ENCODE measurements around the gene PIGK. TPM values are rescaled to one million over a fixed set of nuclear protein-coding genes. Genes with fewer than 3 reads are reported as not detected.
"Not testable (repeated sequence)": the region's sequence is repeated elsewhere in the genome, so short reads cannot be mapped to it uniquely, and the experiment has no call there.

The PIGK gene
- total RNA-seq, 1 donor from 2014 or later, result 36.5 TPM

DNA sequence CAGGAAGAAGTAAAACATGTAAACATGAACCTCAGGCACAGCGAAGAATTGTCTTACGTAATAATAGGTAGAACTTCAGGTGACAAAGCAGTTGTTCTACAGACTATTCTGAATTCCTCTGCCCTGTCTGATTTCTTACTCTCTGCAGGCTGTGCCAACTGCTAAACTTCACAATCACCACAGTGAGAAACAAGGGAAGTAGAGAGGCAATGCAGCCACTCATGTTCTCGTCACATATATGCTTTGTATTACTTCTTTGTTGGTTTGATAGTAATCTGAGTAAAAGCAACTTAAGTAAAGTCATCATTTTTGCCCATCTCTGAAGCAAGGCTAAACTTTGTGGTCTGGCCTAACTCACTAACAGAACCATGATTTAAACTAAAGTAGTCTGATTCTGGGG lies 21.9 kb downstream of the PIGK start:
- DNase-seq (ENCODE audit: low read depth), result no peak

DNA sequence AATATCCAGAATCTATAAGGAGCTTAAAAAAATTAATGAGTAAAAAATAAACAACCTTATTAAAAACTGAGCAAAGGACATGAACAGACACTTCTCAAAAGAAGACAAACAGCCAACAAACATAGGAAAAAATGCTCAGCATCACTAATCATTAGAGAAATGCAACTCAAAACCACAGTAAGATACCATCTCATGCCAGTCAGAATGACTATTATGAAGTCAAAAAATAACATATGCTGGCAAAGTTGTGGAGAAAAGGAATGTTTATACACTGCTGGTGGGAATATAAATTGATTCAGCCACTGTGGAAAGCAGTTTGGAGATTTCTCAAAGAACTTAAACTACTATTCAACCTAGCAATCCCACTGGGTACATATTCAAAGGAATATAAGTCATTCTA lies 25.3 kb downstream of the PIGK start:
- no peak for DNase-seq (ENCODE audit: low read depth)

DNA sequence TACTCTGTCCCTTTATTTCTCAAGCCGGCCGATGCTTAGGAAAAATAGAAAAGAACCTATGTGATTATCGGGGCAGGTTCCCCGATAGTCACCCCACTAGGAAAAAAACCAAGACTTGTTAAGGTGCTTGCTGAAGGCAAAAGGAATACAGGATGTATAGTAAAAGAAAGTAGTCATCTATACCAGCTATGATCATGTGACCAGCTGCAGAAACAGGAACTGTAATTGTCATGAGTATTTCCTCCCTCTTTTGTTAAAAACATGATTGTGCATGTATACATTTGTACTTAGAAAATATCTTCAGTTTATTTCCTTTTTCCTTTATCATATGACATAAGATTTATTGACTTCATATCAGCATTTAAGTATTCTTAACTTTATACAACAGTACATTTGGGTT lies 30.5 kb downstream of the PIGK start:
- DNase-seq (ENCODE audit: low read depth), result no peak

DNA sequence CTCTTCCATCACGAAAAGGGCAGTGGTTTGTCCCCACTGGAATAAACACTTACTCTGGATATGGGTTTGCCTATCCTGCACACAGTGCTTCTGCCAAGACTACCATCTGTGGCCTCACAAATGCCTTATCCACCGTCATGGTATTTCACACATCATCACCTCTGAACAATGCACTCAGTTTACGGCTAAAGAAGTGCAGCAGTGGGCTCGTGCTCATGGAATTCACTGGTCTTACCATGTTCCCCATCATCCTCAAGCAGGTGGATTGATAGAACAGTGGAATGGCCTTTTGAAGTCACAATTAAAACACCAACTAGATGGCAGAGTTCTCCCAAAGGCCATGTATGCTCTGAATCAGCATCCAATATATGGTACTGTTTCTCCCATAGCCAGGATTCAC lies 32.3 kb downstream of the PIGK start:
- not testable (repeated sequence) for DNase-seq (ENCODE audit: low read depth)

DNA sequence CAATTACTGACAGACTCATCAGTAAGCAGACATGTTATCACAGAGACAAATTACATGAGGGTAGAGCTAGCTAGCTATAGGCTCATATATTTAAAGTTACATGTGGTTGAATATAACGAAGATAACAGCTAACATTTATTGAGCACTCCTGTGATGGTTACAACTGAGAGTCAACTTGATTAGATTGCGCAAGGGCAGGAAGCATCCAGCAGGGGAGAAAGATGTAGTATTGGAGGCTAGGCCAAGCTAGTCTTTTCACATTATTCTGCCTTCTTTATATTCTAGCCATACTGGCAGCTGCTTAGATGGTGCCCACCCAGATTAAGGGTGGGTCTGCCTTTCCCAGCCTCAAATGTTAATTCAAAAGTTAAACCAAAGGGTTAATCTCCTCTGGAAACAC lies 37.1 kb downstream of the PIGK start:
- no peak for DNase-seq (ENCODE audit: low read depth)

DNA sequence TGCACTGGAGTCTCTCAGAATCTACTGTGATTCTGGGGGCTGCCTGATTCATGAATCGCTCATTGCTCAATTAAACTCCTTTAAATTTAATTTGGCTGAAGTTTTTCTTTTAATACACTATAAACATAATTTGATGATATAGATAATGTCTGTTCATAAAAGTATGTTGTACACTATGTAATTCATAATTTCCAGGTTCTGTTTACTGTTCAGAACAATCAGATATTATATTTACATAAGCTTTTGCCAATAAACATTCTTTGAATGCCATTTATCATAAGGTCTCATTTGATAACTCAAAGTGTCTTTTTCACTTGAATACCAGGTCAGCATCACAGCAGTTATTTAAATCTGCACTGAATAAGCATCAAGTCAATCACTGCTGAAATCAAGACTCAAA lies 39.6 kb downstream of the PIGK start:
- DNase-seq (ENCODE audit: low read depth), result no peak

DNA sequence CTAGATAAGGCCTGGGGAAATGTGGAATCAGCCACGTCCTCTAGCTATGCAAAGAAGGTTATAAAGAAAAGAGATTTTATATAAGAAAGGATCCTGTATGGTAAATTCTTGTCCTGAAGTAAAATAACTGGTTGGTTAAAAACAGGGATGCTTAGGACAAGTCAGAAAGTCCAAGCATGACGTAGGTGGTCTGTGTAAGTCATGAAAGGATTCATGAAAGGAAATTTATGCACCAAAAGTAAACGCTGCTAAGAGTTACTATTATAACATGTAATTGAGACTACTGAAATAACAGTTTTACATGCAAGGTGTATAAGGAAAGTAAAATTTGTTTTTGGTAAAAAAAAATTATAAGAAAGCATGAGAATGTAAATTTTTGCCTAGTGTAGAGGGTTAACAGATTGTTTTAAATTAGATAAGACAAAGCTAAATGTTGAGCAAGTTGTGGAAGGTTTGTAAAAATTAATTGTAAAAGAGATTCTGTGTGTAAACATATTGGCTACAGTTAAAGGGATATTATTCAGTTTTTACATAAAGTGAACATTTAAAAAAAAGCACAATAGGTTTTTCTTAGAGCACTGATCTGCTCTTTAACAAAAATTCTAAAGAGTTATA lies 43.9 kb downstream of the PIGK start:
- peak; percentile 19 for DNase-seq (ENCODE audit: low read depth)

DNA sequence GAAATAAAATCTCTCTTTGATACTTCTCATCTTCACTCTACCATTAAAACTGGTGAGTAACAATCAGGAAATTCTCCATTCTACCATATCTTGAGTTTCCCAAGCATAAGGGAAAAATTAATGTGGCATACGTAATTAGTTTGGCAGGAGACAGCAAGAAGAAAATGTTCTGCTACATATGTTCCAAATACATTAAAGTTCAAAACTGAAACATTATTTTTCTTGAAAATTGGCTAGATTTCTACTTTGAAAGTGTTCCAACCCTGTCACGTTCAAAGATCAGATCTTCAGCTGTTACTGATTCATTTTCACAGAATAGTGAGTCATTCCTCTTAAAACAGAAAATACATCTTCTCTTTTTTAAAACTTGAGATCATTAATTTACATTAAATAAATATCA lies 48.5 kb downstream of the PIGK start:
- peak; percentile 41 for DNase-seq (ENCODE audit: low read depth)

DNA sequence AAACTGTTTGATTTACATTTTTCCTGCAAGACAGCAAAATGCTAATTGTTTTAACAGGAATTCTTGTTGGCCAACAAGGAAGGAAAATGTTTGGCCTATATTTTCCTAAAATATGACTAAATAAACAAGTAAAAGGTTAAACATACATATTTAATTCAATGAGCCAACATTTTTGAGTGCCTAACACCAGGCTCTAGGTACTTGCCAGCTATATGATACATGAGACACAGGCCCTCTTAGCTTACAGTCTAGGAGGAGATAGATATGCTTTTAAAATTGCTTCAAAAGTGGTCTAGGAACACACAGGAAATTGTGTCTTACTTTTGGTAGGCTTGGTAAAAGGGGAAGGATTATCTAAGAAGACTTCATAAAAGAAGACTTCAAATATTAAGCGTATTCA lies 50.9 kb downstream of the PIGK start:
- no peak for DNase-seq (ENCODE audit: low read depth)

DNA sequence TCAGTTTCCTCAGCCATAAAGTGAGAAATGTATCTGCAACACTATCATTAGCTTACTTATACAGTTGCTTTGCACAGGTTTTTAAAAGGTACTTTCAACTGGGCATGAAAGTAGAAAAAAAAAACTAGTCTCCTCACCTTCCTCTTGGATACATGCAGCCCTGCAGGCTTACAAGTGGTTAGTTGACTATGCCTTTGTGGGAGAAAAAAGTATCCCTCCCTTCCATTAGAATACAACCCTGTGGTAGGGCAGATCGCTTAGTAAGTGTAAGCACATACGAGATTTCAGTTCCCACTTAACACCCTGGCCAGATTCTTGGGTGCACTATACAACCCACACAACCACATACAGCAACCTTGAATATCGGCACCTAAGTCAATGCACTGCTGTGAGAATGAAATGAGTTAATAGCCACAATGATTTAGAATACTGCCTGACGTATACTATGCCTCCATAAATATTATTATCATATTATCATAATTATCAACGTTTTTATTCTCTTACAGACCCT lies 54.7 kb downstream of the PIGK start:
- DNase-seq (ENCODE audit: low read depth), result no peak

DNA sequence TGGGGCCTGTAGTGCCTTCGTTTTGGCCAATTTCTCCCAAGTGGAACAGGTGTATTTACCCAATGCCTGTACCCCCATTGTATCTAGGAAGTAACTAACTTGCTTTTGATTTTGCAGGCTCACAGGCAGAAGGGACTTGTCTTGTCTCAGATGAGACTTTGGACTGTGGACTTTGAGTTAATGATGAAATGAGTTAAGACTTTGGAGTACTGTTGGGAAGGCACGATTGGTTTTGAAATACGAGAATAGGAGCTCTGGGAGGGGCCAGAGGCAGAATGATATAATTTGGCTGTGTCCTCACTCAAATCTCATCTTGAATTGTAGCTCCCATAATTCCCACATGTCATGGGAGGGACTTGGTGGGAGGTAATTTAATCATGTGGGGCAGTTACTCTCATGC lies 59.5 kb downstream of the PIGK start:
- DNase-seq (ENCODE audit: low read depth), result not testable (repeated sequence)

DNA sequence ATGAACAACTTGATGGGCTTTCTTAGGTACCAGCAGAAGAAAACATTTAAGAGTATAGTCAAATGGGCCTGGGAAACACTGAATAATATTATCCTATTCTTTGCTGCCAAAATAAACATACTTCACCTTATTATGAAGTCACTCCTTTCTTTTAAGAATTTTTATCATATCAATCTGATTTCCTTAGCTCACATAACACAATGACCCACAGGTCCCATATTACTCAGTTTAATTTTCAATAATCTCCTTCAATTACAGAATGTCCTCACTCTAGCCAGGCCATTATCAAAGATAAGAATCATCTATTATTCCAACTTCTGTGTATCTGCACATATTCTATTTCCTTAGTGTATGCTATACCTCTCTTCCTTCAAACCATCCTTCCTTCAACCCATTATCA lies 63.0 kb downstream of the PIGK start:
- no peak for DNase-seq (ENCODE audit: low read depth)

DNA sequence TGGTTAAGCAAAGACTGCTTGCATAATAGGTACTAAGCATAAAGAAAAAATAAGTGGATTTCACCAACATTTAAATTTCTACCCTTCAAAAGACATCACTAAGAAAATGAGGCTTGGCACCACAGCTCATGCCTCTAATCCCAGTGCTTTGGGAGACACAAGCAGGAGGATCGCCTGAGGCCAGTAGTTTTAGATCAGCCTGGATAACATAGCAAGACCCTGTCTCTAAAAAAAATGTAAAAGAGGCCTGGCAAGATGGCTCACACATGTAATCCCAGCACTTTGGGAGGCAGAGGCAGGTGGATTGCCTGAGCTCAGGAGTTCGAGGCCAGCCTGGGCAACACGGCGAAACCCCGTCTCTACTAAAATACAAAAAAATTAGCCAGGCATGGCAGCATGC lies 73.0 kb downstream of the PIGK start:
- no peak for DNase-seq (ENCODE audit: low read depth)

DNA sequence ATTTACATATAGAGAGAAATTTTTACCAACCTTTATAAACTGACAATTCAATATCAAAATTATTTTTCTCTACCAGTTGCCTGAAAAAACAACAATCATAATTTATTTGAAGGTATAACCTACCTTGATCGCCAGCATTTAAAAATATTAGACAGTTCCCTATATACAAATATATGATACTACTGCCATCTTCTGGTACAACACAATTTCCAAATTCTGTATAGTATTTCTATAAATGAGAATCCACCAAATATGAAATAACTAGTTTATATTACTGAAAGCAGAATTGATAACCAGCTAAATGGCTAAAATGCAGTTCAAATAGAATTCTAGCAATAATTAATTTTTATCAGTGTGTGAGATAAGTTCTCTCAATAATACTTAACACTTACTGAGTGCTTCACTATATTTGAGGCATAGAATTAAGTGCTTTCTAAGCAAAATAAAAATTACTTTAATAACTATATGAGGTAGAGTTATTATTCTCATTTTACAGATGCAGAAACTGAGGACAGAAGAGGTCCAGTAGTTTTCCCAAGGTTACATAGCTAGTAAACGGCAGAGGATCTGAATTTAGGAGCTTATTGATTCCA lies 75.6 kb downstream of the PIGK start:
- peak; percentile 8 for DNase-seq (ENCODE audit: low read depth)

DNA sequence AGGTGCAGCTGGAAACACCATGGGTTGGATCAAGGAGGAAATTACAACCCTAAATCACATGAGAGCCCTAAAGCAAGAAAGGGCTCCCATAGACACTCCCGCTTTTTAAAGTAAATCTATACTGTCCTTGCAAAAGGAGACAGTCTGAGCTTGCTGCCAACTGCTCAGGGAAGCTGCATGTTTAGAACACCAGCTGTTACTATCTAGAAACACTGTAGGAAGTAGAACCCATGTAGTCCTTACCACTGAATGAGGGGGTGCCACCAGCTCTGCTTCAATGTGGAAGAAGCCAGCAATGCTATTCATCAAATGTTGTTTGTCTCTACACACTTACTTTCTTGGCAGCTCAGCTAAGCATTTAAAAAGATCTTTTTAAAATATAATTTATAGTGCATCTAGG lies 79.8 kb downstream of the PIGK start:
- peak; percentile 3 for DNase-seq (ENCODE audit: low read depth)

DNA sequence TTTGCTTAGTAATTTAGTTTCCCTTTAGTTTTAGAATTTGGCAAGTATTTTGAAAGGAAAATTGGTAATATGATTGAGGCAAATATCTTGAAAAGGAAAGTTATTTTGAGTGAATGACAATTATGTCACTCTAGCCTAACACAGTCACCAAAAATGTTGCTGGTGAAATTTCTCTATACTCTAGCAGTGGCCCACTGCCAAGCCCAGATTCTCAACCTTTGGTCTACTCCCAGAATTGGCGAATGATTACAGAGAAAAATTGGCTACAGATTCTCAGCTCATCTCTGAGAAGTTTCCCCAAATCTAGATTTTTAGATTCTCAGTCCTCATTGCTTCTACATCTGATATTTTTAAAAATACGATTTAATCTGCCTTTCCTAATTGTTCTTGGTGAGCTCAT lies 84.9 kb downstream of the PIGK start:
- DNase-seq (ENCODE audit: low read depth), result no peak

DNA sequence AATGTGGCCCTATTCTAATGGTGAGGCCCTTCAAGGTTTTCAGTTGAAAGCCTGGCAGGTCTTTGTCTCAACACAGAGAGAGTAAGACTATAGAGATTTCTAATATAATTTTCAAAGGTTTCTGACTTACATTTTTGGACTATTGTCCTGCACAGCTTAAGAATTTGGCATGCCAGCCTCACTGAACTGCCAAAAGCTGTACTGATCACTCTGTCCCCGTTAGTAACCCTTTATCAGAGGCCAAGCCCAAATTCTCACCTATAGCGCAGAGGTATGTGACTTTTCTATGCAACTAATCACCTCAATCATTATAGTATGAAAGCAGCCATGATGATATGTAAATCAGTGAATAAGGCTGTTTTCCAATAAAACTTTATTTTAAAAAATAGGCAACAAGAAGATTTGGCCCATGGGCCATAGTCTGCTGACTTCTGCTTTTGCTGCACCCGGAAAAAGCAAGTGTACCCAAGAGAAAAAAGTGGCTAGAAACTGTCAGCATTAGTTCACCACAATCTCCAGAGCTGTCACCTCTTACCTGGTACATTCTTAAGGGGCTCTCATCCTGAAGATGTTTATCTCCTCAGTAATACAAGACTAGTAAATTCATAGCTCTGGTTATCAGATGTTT lies 85.4 kb downstream of the PIGK start:
- no peak for DNase-seq (ENCODE audit: low read depth)

DNA sequence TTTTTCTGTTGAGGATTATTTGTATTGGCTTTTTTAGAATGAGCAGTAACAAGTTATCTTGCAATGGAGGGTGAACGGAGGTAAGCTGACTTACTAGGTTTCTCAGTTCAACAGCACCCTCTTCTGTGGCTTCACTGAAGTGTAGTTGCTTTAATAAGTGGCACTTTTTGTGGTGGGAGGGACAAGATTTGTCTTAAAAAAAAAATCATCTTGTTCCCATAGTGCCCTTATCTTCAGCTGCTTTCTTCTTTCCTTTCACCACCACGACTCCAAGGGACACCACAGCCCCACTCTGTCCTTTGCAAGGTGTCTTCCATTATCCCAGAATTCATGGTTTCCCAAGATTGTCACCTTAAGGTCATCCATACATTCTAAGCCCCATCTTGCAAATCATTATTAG lies 92.9 kb downstream of the PIGK start:
- DNase-seq (ENCODE audit: low read depth), result peak; percentile 72

DNA sequence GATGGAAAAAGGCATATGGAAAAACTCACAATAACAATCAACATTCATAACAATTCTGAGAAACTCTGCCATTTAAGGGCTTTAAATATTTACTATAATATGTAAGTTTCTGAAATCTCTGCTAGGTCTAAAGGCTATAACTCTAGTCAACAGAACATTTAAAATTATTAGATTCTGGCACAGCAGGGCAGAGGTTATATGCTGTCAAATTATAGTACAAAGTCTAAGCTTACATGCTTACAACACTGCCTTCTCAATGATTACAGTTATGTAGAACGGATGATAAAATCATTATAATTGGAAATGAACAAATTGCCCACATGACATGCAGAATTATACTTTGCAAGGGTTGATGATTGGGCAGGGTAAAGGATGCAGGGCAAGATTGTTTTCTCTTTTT lies 97.7 kb downstream of the PIGK start:
- no peak for DNase-seq (ENCODE audit: low read depth)

DNA sequence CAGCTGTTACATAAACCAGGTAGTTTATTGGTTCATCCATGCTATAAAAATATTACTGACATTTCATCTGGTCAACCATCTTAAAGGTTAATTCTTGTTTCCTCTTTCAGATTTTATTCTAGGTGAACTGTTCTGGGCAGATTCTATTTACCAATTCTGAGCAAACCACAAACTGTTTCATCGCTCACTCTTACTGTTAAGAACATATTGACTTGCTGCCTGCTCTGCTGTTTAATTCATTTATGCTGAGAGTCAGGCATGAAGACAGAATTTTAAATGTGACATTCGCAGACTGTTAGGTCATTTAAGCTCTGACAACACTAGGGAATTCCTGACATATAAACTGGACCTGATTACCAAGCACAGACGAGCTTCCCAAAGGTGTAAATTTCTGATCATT lies 98.3 kb downstream of the PIGK start:
- DNase-seq (ENCODE audit: low read depth), result no peak

DNA sequence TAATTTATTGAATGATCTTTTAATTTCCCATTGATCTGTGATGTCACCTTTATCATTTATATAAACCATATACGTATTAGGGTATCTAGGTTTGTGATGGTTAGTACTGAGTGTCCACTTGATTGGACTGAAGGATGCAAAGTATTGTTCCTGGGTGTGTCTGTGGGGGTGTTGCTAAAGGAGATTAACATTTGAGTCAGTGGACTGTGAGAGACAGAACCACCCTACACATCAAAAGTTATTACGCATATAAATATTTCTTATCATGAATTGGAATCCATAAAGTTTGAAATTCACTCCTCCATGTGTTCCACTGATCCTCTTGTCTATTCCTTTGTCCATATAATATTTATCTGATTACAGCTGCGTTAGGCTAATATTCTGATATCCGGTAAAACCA lies 100.5 kb downstream of the PIGK start:
- no peak for DNase-seq (ENCODE audit: low read depth)

DNA sequence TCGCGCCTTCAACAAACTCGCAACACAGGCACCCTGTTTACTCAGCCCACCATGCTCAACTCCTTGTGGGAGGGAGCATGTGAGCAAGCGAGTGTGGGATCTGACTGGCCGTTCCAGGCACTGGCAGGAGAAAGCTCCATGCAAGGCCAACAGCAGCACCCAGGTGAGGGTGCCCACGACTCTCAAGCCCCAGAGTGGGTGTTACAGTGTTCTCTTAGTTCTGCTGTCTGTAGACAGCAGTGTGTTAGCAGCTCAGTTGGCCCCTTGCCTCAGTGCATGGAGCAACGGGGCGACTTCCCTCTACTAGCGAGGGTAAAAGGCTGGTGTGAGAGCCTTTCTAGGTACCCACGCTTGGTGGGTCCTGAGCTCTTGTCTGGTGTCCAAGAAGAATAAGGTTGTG lies 114.6 kb downstream of the PIGK start:
- no peak for DNase-seq (ENCODE audit: low read depth)

DNA sequence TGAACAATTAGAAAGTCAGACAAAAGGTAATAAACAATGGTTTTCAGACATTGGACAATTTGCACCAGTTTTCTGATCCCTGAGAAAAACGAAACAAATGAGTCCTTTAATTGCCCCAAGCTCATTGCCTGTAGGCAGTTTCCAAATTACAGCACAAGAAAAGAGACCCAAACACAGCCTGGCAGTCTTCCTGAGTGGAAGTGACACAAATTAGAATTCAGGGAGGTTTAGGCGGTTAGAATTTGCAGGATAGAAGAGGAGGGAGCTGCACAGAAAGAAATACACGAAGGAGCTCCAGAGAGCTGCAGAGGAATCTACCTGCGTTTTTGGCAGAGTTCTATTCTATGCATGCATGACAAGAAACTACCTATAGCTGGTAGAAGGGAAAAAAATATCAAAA lies 115.7 kb downstream of the PIGK start:
- DNase-seq (ENCODE audit: low read depth), result no peak
